Measurements from ENCODE around the gene LRSAM1. TPM values are rescaled to one million over a fixed set of nuclear protein-coding genes. Genes with fewer than 3 reads are reported as not detected.

LRSAM1 gene
- total RNA-seq, 4 donors from 2014 or later, result 13.0 to 24.7 (median 19.6) TPM

DNA sequence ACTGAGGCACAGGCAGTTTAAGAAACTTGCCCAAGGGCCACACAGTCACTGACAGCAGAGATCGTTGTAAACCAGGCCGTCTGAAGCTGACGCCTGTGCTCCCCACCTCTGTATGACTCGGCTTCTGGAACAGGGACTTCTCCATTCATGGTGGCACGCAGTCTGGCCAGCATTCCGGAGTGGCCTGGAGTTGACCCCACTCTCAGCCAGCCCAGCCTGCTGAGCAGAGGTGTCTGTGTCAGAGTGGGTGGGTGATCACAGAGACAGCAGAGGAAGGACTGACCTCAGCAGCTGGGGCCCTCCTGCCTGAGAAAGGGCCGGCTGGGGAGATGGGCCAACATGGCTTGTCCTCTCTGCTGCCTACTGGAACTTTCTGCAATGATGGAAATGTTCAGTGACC is 12.6 kb downstream of the LRSAM1 start:
- no peak for TF ChIP-seq CTCF (IDR thresholded peaks at IDR 0.05; ENCODE audit: low read depth)

DNA sequence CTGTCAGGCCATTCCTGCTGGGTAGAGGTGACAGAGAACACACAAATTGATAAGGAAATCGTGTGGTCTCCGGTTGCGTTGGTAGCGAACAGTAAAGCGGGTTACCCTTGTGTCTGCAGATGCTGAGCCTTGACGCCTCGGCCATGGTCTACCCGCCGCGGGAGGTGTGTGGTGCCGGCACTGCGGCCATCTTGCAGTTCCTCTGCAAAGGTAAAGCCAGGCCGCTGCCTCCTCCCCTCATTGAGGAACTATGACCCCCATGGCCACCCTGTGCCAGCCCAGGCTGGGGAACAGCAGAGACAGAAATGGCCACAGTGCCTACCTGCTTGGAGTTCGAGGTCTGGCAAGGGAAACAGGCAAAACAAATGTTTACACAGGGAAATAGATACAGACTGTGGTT is 16.3 kb downstream of the LRSAM1 start:
- no peak for TF ChIP-seq CTCF (IDR thresholded peaks at IDR 0.05; ENCODE audit: low read depth)

DNA sequence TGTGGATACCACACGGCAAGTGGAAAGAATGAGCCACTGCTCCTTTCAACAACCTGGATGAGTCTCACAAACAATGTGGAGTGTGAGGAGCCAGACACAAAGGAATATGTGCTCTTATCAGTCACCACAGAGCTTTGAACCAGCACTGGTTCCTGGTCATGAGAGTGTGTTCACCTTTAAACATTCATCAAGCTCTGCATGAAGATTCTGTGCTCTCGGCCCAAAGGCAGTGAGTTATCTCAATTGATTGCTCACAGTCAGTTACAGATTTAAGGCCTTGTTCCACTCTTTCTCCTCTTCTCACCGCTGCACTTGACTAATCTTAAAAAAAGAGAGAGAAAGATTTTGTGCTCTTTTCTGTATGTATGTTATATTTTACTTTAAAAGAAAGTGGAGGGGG is 19.4 kb downstream of the LRSAM1 start:
- TF ChIP-seq CTCF (IDR thresholded peaks at IDR 0.05; ENCODE audit: low read depth), result no peak

DNA sequence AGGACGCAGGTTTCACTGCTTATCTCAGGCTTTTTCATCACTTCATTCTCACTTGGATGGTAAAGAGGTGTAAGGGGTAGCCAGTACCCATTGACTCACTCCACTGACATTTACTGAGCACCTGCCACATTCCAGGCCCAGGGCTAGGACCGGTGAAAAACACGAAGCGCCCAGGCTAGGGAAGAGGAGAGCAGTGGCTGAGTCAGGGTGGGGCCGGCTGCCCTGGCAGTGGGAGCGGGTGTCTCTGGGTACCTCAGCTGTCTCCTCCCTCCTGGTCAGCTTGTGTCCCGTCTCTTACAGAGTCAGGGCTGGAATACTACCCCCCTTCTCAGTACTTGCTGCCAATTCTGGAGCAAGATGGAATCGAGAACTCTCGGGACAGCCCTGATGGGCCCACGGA is 22.2 kb downstream of the LRSAM1 start:
- TF ChIP-seq CTCF (IDR thresholded peaks at IDR 0.05; ENCODE audit: low read depth), result no peak

DNA sequence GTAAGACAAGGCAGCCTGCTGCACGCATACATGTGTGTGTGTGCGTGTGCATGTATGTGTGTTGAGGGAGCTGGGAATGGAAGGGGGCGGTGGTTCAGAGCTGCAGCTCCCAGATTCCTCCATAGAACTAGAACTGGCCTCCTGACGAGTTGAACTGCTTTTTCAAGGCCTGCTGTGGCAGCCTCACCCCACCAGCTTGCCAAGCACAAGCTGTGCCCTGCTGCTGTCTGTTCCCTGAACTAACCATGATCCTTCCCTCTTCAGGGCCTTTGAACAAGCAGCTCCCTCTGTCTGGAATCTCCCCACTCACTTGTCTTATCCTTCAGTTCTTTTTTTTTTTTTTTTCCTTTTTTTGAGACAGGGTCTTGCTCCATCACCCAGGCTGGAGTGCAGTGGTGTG is 22.6 kb downstream of the LRSAM1 start:
- TF ChIP-seq CTCF (IDR thresholded peaks at IDR 0.05; ENCODE audit: low read depth), result no peak

- no peak for TF ChIP-seq CTCF (IDR thresholded peaks at IDR 0.05; ENCODE audit: low read depth)
Measured at GRCh38 chr9:127474592-127474991, 23.3 kb downstream of the LRSAM1 start.

DNA sequence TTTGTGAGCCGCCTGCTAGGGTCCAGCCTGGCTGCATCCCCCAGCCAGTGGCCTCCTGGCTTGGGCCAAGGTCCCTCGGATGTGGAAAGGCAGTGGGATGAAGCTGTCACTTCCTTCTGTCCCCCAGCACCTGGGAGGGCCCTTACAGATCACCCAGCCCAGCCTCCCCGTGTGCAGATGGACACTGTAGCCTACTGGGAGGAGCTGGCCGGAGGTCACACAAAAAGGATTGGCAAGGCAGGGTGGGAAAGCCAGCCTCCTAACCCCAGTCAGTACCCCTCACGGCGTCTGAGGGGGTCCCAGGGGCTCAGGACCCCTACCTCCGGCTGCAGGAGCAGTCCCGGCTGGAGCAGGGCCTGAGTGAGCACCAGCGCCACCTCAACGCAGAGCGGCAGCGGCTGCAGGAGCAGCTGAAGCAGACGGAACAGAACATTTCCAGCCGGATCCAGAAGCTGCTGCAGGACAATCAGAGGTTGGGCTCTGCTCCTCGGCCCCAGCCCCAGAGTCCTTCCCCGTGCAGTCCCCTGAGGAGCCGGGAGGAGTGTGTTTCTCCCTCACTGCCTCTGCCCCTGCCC is 28.3 kb downstream of the LRSAM1 start:
- no peak for TF ChIP-seq CTCF (IDR thresholded peaks at IDR 0.05; ENCODE audit: low read depth)

Measured in subcutaneous adipose tissue (tissue), 4 donors.